ENCODE data around the gene CD4.

Gene CD4

GRCh38 chr12:6752921-6753771, 36.2 kb upstream of the CD4 start, which contains the start of gene MLF2 (continued):
- TF ChIP-seq ZSCAN18 (tag by site-specific recombination; IDR thresholded peaks at IDR 0.05) (no peak), ZNF23 (tag by site-specific recombination; IDR thresholded peaks at IDR 0.05; ENCODE audit: borderline replicate concordance) (no peak), KLF16 (tag by site-specific recombination; IDR thresholded peaks at IDR 0.05) (peak; percentile 67), ZNF311 (tag by site-specific recombination; IDR thresholded peaks at IDR 0.05; ENCODE audit: borderline replicate concordance) (no peak), IKZF3 (tag by site-specific recombination; IDR thresholded peaks at IDR 0.05) (peak; percentile 89), BCL11A (tag by site-specific recombination; IDR thresholded peaks at IDR 0.05; ENCODE audit: low read depth) (0 out of 2 replicates have a peak, but pooled peaks have one; percentile 20), ZNF324 (tag by site-specific recombination; IDR thresholded peaks at IDR 0.05) (peak; percentile 72; the same call in 1 of the 2 replicates), SP7 (tag by site-specific recombination; IDR thresholded peaks at IDR 0.05) (peak; percentile 90), KLF10 (tag by site-specific recombination; IDR thresholded peaks at IDR 0.05) (peak; percentile 75; the same call in 1 of the 2 replicates), ZNF239 (tag by site-specific recombination; IDR thresholded peaks at IDR 0.05) (no peak), ZNF24 (tag by site-specific recombination; IDR thresholded peaks at IDR 0.05) (peak; percentile 91), GLI4 (tag by site-specific recombination; IDR thresholded peaks at IDR 0.05) (peak; percentile 26; the same call in 1 of the 2 replicates), ZNF654 (tag by site-specific recombination; IDR thresholded peaks at IDR 0.05; ENCODE audit: low read depth) (peak; percentile 98; the same call in 1 of the 2 replicates), SP2 (tag by site-specific recombination; IDR thresholded peaks at IDR 0.05) (peak; percentile 77), ZSCAN4 (tag by site-specific recombination; IDR thresholded peaks at IDR 0.05) (no peak), ZBTB20 (tag by site-specific recombination; IDR thresholded peaks at IDR 0.05) (peak; percentile 87), WT1 (tag by site-specific recombination; IDR thresholded peaks at IDR 0.05) (peak; percentile 77), ZNF391 (tag by site-specific recombination; IDR thresholded peaks at IDR 0.05; ENCODE audit: borderline replicate concordance, low read depth) (0 out of 2 replicates have a peak, but pooled peaks have one; percentile 28), PRDM10 (tag by site-specific recombination; IDR thresholded peaks at IDR 0.05) (peak; percentile 80), SP3 (tag by site-specific recombination; IDR thresholded peaks at IDR 0.05) (peak; percentile 91), ZNF580 (tag by site-specific recombination; IDR thresholded peaks at IDR 0.05) (peak; percentile 13), ZNF48 (tag by site-specific recombination; IDR thresholded peaks at IDR 0.05) (no peak), TRIM28 (IDR thresholded peaks at IDR 0.05; ENCODE audit: borderline replicate concordance, low read length) (peak; percentile 89), ZNF146 (tag by site-specific recombination; IDR thresholded peaks at IDR 0.05) (no peak), INSM2 (tag by site-specific recombination; IDR thresholded peaks at IDR 0.05) (peak; percentile 38; the same call in 1 of the 2 replicates), ATF2 (tag by site-specific recombination; IDR thresholded peaks at IDR 0.05; ENCODE audit: low read depth) (peak; percentile 99), ZNF19 (tag by site-specific recombination; IDR thresholded peaks at IDR 0.05; ENCODE audit: low read depth) (no peak), ZNF404 (tag by site-specific recombination; IDR thresholded peaks at IDR 0.05) (no peak), ZBTB26 (tag by site-specific recombination; optimal IDR thresholded peaks at IDR 0.05) (peak; percentile 46)
